Adrenal gland (tissue), 5 donors: ENCODE results near the gene DUSP7.

Source experiments
- POLR2A ChIP-seq, 2 donors: fragments of 450-650 bp; IDR thresholded peaks; one replicate each; pipeline ENCODE4 v1.6.1; 2017; ENCODE audit warnings: antibody characterized with exemption in 2 of 2, mild to moderate bottlenecking in 2 of 2, moderate library complexity in 1 of 2
- TF ChIP-seq, protein P1 (sequence below), 6 experiments: fragments of 450-650 bp in 4 of 6; fragments of 200-600 bp in 2 of 6; sonication (generic) in 1 of 6; IDR thresholded peaks; 1 replicate in 5 of 6; 2 replicates in 1 of 6; pipeline versions ENCODE4 v1.5.1 to v1.8.0; 2016 to 2021; ENCODE audit warnings: antibody characterized with exemption in 6 of 6, mild to moderate bottlenecking in 2 of 6, moderate library complexity in 1 of 6
- donor health status: DM: no; HTN: no; CAD: no.

GRCh38 chr3:52019352-52020080, 36.9 kb downstream of the DUSP7 start:
- TF ChIP-seq, protein P1, sequence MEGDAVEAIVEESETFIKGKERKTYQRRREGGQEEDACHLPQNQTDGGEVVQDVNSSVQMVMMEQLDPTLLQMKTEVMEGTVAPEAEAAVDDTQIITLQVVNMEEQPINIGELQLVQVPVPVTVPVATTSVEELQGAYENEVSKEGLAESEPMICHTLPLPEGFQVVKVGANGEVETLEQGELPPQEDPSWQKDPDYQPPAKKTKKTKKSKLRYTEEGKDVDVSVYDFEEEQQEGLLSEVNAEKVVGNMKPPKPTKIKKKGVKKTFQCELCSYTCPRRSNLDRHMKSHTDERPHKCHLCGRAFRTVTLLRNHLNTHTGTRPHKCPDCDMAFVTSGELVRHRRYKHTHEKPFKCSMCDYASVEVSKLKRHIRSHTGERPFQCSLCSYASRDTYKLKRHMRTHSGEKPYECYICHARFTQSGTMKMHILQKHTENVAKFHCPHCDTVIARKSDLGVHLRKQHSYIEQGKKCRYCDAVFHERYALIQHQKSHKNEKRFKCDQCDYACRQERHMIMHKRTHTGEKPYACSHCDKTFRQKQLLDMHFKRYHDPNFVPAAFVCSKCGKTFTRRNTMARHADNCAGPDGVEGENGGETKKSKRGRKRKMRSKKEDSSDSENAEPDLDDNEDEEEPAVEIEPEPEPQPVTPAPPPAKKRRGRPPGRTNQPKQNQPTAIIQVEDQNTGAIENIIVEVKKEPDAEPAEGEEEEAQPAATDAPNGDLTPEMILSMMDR (IDR thresholded peaks at IDR 0.05): no peak
- no peak for TF ChIP-seq POLR2A (IDR thresholded peaks at IDR 0.05)
